HG03159 (cell line): Measurements from ENCODE around the gene SPRED3.
A peak's percentile ranks its signal among the peaks of the same experiment; 100 is the strongest.
"Not testable (repeated sequence)": the region's sequence is repeated elsewhere in the genome, so short reads cannot be mapped to it uniquely, and the experiment has no call there.

Experiments
- ATAC-seq: cut with Tn5 transposase; IDR thresholded peaks from one replicate; pipeline ENCODE4 v1.9.1; 2021; ENCODE audit warnings: mild to moderate bottlenecking, moderate library complexity; ENCODE audit not compliant: unreplicated experiment

The SPRED3 gene

DNA sequence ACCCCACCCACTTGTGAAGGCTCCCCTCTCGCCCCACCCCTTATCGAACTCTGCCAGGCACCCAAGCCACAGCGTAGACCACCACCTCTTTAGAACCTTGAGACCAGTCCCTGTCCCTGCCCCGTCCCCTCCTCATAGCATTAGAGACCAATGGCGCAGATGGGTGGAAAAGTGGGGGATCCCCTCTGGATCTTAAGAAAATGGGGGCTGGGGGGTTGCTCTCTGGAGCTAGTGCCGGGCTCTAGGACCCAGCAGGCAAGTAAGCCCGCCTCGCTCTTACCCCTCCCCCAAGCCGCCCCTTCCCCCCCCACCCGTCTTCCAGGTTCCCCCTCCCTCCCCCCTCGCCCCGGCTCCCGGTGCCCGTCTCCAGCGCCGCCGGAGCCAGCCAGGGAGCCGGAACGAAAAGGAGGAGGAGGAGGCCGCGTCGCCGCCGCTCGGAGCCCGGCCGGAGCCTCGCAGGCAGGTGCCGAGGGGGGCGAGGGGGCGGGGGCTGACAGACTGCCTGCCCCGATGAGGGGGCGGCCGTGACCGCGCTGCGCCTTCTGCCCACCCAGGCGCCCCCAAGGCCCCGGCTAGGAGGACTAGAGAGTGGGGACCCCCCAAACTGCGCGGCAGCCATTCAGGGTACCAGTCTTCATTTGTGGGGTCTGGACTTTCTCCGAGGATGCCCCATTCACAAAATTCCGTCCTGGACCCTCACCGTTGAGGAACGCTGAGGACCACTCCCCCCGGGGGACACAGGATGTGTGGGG is at the start of gene SPRED3:
TSS of gene SPRED3 (plus strand) at position 349 of the 752 bp plus-strand sequence. CDS start 1,606 bp downstream, outside the sequence.
- ATAC-seq, result no peak

DNA sequence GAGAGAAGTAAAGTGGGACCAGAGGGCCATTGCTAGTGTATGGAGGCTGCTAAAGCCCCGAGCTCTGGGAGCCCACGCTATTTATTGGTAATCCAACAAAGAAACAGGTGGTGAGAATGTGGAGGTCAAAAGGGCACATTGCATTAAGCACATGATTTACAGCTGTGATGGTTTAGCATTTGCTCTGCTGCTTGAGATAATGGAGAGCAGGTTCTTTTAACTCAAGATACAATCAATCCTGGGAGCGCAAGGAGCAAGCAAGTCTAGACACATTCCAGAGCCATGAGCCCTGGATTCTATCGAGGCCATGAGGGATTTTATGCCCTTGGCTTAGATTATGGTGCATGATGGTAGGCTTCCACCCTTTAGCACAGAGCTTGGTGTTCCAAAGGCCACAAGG is 49.5 kb upstream of the SPRED3 start:
- ATAC-seq, result not testable (repeated sequence)

- ATAC-seq, result no peak
Measured at GRCh38 chr19:38340927-38341326, 47.6 kb upstream of the SPRED3 start.

DNA sequence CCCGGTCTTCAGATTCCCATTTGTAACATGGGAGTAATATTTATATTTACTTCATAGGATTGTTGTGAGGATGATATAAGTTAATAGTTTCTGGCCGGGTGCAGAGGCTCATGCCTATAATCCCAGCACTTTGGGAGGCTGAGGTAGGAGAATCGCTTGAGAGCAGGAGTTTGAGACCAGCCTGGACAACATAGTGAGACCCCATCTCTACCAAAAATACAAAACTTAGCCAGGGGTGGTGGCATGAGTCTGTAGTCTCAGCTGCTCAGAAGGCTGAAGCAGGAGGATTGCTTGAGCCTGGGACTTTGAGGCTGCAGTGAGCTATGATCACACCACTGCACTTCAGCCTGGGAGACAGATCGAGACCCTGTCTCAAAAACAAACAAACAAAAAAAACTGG is 41.7 kb upstream of the SPRED3 start:
- no peak for ATAC-seq

- no peak for ATAC-seq
Measured at GRCh38 chr19:38350883-38351282, 37.6 kb upstream of the SPRED3 start.

- no peak for ATAC-seq
Measured at GRCh38 chr19:38351865-38352395, 36.6 kb upstream of the SPRED3 start.

- ATAC-seq, result no peak
Measured at GRCh38 chr19:38352611-38353010, 35.9 kb upstream of the SPRED3 start.

- no peak for ATAC-seq
Measured at GRCh38 chr19:38355728-38356725, 32.5 kb upstream of the SPRED3 start.

GRCh38 chr19:38358071-38358470 is 30.4 kb upstream of the SPRED3 start:
- no peak for ATAC-seq

- no peak for ATAC-seq
Measured at GRCh38 chr19:38359242-38360021, 29.1 kb upstream of the SPRED3 start.

DNA sequence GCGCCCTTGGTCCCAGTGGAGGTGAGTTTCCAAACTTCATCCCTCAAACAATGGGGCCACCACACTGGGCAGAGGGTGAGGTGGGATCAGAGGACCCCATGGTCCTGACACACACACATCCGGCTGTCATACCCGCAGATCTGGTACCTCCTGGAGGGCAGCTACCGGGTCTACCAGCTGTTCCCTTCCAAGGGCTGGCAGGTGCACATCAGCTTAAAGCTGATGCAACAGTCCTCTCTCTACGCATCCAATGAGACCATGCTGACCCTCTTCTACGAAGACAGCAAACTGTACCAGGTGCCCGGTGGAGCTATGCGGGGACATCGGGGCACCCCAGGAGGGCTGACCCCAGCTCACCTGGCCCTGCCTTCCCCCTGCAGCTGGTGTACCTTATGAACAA is 28.1 kb upstream of the SPRED3 start:
- ATAC-seq, result no peak

GRCh38 chr19:38360839-38361631 is 27.5 kb upstream of the SPRED3 start:
- no peak for ATAC-seq

GRCh38 chr19:38361633-38362075 is 26.8 kb upstream of the SPRED3 start:
- peak; percentile 60 for ATAC-seq

DNA sequence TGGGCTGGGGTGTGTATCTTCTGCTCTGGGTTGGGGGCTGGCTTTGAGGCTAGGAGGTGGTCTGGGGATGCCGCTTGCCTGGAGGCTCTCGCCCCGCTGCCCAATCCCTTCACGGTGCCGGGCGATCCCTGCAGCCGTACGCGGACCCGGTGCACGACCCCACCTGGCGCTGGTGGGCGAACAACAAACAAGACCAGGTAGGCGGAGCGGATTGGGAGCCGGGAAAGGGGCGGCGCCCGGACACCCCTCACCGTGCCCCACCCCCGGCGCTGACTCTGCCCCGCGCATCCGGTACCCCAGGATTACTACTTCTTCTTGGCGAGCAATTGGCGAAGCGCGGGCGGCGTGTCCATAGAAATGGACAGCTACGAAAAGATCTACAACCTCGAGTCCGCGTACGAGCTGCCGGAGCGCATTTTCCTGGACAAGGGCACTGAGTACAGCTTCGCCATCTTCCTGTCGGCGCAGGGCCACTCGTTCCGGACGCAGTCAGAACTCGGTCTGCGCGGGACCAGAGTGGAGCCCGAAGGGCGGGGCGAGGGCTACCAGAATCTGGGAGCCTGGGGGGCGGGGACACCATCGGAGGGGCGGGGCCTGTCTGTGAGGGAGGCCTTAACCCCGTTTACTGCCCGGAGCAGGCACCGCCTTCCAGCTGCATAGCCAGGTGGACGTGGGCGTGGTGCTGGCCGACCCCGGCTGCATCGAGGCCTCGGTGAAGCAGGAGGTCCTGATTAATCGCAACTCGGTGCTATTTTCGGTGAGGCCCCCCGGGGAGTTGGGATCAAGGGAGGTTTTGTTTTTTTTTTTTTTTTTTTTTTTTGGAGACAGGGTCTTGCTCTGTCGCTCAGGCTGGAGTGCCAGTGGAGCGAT is 26.2 kb upstream of the SPRED3 start:
- peak; percentile 41 for ATAC-seq

DNA sequence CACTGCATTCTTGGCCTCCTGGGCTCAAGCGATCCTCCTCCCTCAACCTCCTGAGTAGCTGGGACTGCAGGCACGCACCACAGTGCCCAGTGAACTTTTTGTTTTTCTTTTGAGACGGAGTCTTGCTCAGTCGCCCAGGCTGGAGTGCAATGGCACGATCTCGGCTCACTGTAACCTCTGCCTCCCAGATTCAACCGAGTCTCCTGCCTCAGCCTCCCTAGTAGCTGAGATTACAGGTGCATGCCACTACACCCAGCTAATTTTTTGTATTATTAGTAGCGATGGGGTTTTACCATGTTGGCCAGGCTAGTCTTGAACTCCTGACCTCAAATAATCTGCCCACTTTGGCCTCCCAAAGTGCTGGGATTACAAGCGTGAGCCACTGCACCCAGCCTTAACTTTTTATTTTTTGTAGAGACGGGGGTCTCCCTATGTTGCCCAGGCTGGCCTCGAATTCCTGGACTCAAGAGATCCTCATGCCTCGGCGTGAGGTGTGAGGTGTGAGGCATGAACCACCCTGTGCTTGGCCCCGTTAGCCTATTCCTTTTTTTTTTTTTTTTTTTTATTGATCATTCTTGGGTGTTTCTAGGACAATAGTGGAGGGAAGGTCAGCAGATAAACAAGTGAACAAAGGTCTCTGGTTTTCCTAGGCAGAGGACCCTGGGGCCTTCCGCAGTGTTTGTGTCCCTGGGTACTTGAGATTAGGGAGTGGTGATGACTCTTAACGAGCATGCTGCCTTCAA is 25.4 kb upstream of the SPRED3 start:
- ATAC-seq, result not testable (repeated sequence)

DNA sequence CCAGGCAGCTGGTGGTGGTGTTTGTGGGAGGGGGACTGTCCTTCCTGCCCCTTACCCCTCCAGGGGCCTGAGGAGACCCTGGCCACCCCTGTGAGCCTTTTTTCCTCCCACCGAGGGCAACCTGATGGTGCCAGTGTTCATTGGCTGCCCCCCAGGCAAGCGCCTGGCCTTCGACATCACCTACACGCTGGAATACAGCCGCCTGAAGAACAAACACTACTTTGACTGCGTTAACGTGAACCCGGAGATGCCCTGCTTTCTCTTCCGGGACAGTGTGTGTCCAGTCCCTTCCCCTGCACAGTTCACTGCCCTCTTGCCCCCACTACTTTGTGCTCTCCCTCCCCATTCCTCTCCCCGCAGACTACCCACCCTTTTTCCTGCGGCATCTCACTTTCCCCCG is 21.5 kb upstream of the SPRED3 start:
- ATAC-seq, result no peak

DNA sequence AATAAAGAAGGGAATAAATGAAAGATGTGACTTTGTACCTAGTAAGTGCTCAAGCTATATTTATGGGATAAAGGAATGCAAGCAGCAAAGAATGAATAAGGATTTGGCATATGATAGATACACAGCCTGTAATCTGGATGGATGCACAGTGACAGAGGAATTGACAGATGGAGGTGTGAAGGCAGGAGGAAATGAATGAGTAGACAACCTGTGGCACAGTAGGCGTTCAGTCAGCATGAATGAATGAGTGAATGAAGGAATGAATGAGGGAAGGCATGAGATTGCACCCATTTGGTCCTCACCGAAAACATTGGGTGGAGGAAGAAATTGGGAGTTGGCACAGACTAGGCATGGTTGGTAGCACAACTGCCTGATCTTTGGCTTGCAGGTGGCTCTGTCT is 18.9 kb upstream of the SPRED3 start:
- no peak for ATAC-seq

DNA sequence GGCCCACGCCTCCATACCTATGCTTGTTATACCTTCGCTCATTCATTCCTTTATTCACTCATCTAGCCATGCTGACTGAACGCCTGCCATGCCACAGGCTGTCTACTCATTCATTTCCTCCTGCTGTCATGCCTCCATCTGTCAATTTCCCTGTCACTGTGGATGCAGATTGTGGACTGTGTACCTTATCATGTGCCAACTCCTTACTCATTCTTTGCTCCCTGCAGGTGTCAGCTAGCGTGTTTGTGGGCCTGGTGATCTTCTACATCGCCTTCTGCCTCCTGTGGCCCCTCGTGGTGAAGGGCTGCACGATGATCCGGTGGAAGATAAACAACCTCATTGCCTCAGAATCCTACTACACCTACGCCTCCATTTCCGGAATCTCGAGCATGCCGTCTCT is 18.2 kb upstream of the SPRED3 start:
- no peak for ATAC-seq
